HFFc6 (cell line): ENCODE results near the gene SPOCK1. TPM values are rescaled to one million over a fixed set of nuclear protein-coding genes. Genes with fewer than 3 reads are reported as not detected.

Experiments used
- DNase-seq: peaks from one replicate; pipeline ENCODE4 v3.0.0-alpha.2; 2018
- H3K27ac Mint-ChIP-seq: 2 replicates; pipeline ENCODE4 v1.8.0; 2020; ENCODE audit warnings: mild to moderate bottlenecking, mixed read lengths
- H3K27me3 Mint-ChIP-seq: 2 replicates; pipeline ENCODE4 v1.8.0; 2021; ENCODE audit warnings: mild to moderate bottlenecking, moderate library complexity, mixed read lengths; ENCODE audit not compliant: insufficient read depth
- H3K36me3 Mint-ChIP-seq: 2 replicates; pipeline ENCODE4 v1.8.0; 2021; ENCODE audit warnings: low read depth, mixed read lengths
- H3K4me1 Mint-ChIP-seq: 2 replicates; pipeline ENCODE4 v1.8.0; 2020; ENCODE audit warnings: low read depth, mixed read lengths
- H3K4me3 Mint-ChIP-seq: 2 replicates; pipeline ENCODE4 v1.8.0; 2020; ENCODE audit warnings: mild to moderate bottlenecking, moderate library complexity, mixed read lengths
- H3K9me3 Mint-ChIP-seq: 2 replicates; pipeline ENCODE4 v1.8.0; 2020; ENCODE audit warnings: mild to moderate bottlenecking, mixed read lengths
- CTCF ChIP-seq: fragments of 200-600 bp; sonication (generic); IDR thresholded peaks from 2 replicates; pipeline ENCODE4 v1.5.0; 2021; ENCODE audit warnings: antibody characterized with exemption, mild to moderate bottlenecking
- total RNA-seq, 6 experiments: library from RNA; stranded (reverse); fragmentation: NEBNext Ultra II Directional; extraction: Animal tissue kit (Norgen Biotek cat#: 25700); gene quantifications; 2 replicates in 1 of 6; 3 replicates in 5 of 6; pipeline ENCODE4 v1.2.3, GENCODE V29; 2021

SPOCK1 gene
- total RNA-seq, 6 experiments from 2014 or later = 111 to 170 (median 125) TPM

GRCh38 chr5:137379555-137380286, 119.4 kb downstream of the SPOCK1 start:
- Mint-ChIP-seq H3K4me1 (no peaks in the 10 kb centered on the region), H3K27me3 (no peaks in the 10 kb centered on the region), H3K4me3 (no peak overlapping the region), H3K27ac (no peak overlapping the region), H3K9me3 (peaks cover 27% of the 10 kb centered on the region), H3K36me3 (peaks cover 26% of the 10 kb centered on the region)
- DNase-seq = no peak
- TF ChIP-seq CTCF = no peak

GRCh38 chr5:137375741-137376526, 123.2 kb downstream of the SPOCK1 start:
- H3K27me3 Mint-ChIP-seq = no peaks in the 10 kb centered on the region
- no peak for TF ChIP-seq CTCF
- no peak for DNase-seq
- peaks cover 8% of the 10 kb centered on the region for H3K36me3 Mint-ChIP-seq
- H3K4me3 Mint-ChIP-seq = no peak overlapping the region
- H3K27ac Mint-ChIP-seq = no peak overlapping the region
- peaks cover 8% of the 10 kb centered on the region for H3K9me3 Mint-ChIP-seq
- H3K4me1 Mint-ChIP-seq = peaks cover 23% of the 10 kb centered on the region

GRCh38 chr5:137374110-137374714, 124.9 kb downstream of the SPOCK1 start:
- Mint-ChIP-seq H3K27me3 (peaks cover 1% of the 10 kb centered on the region; the same call in 1 of the 2 replicates), H3K27ac (no peak overlapping the region), H3K36me3 (no peaks in the 10 kb centered on the region)

GRCh38 chr5:137372773-137373160, 126.4 kb downstream of the SPOCK1 start:
- Mint-ChIP-seq H3K27ac (peak overlapping the region; percentile 30; the same call in 1 of the 2 replicates), H3K36me3 (no peaks in the 10 kb centered on the region), H3K4me3 (no peak overlapping the region), H3K9me3 (no peaks in the 10 kb centered on the region), H3K4me1 (peaks cover 47% of the 10 kb centered on the region), H3K27me3 (peaks cover 3% of the 10 kb centered on the region; the same call in 1 of the 2 replicates)
- peak; percentile 65 for DNase-seq
- TF ChIP-seq CTCF = no peak

More at GRCh38 chr5:137374110-137374714, 124.9 kb downstream of the SPOCK1 start:
- no peak for TF ChIP-seq CTCF
- Mint-ChIP-seq H3K9me3 (no peaks in the 10 kb centered on the region), H3K4me1 (peaks cover 40% of the 10 kb centered on the region), H3K4me3 (no peak overlapping the region)
- no peak for DNase-seq

- peak overlapping the region; percentile 4; the same call in 1 of the 2 replicates for H3K27ac Mint-ChIP-seq
- no peaks in the 10 kb centered on the region for H3K36me3 Mint-ChIP-seq
- peaks cover 3% of the 10 kb centered on the region; the same call in 1 of the 2 replicates for H3K27me3 Mint-ChIP-seq
- no peak for DNase-seq
- no peak for TF ChIP-seq CTCF
- H3K4me1 Mint-ChIP-seq = peaks cover 48% of the 10 kb centered on the region
- H3K4me3 Mint-ChIP-seq = no peak overlapping the region
- no peaks in the 10 kb centered on the region for H3K9me3 Mint-ChIP-seq
Observed at GRCh38 chr5:137372016-137372772, 126.9 kb downstream of the SPOCK1 start.
